Endothelial cell (in vitro differentiated cells): Measurements from ENCODE around the gene POU2AF1. TPM values are rescaled to one million over a fixed set of nuclear protein-coding genes. Genes with fewer than 3 reads are reported as not detected.

ENCODE experiments used
- DNase-seq: peaks from one replicate; pipeline ENCODE4 v3.0.0; 2021; ENCODE audit warnings: low spot score
- H3K27ac Mint-ChIP-seq: one replicate; pipeline ENCODE4 v1.8.0; 2021; ENCODE audit warnings: mixed read lengths, inconsistent platforms; ENCODE audit not compliant: unreplicated experiment
- H3K27me3 Mint-ChIP-seq: one replicate; pipeline ENCODE4 v1.8.0; 2021; ENCODE audit warnings: mild to moderate bottlenecking, moderate library complexity, mixed read lengths, inconsistent platforms; ENCODE audit not compliant: unreplicated experiment
- H3K36me3 Mint-ChIP-seq: one replicate; pipeline ENCODE4 v1.8.0; 2021; ENCODE audit warnings: mild to moderate bottlenecking, low read depth, mixed read lengths, inconsistent platforms; ENCODE audit not compliant: unreplicated experiment
- H3K4me1 Mint-ChIP-seq: one replicate; pipeline ENCODE4 v1.8.0; 2021; ENCODE audit warnings: mild to moderate bottlenecking, mixed read lengths, inconsistent platforms; ENCODE audit not compliant: unreplicated experiment
- H3K4me3 Mint-ChIP-seq: one replicate; pipeline ENCODE4 v1.8.0; 2021; ENCODE audit warnings: mild to moderate bottlenecking, mixed read lengths, inconsistent platforms; ENCODE audit not compliant: unreplicated experiment
- H3K9me3 Mint-ChIP-seq: one replicate; pipeline ENCODE4 v1.8.0; 2021; ENCODE audit warnings: mixed read lengths, inconsistent platforms; ENCODE audit not compliant: unreplicated experiment
- total RNA-seq: library from RNA; stranded (reverse); fragmentation: NEBNext Ultra II Directional; extraction: Animal tissue kit (Norgen Biotek cat#: 25700); gene quantifications from one replicate; pipeline ENCODE4 v1.2.1, GENCODE V29; 2021; ENCODE audit not compliant: unreplicated experiment
- TF ChIP-seq, protein P1 (sequence below): fragments of 200-600 bp; sonication (generic); IDR thresholded peaks from one replicate; pipeline ENCODE4 v1.5.0; 2021; ENCODE audit warnings: antibody characterized with exemption; ENCODE audit not compliant: unreplicated experiment

Gene POU2AF1
- total RNA-seq, 1 donor from 2014 or later: not detected

DNA sequence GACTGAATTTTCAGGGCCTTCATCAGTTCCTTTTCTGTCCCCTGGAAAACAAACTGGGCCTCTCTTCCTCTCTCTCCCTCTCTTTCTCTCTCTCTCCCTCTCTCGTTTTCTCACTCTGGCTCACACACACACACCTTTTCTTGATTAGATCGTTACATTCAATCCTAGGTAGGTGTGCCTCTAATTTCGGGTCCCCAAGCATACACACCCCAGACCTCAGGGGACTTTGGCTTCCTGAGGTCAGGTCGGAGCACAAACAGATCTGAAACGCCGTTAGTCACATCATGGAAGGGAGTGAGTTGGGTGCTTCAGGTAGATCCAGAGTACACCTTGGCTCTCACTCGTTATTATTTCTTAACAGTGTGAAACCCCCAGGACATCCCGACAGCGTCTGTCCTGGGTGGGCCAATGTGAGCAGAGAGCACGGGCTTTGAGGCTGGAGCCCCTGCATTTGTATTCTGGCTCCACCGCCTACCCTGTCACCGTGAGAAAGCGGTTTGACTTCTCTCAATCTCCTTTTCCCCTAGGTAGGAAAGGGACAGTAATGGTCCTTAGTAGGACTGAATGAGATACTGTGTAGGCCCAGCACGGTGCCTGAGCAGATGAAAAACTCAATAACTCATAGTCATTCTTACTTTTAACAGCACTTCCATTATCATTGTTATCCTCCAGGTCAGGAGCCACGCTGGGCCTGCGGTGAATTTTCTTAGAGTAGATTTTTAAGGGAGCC, 37.3 kb upstream of the POU2AF1 start:
- peaks cover 16% of the 10 kb centered on the region for H3K4me1 Mint-ChIP-seq
- no peak for DNase-seq
- no peak overlapping the region for H3K4me3 Mint-ChIP-seq
- no peaks in the 10 kb centered on the region for H3K9me3 Mint-ChIP-seq
- TF ChIP-seq, protein P1, sequence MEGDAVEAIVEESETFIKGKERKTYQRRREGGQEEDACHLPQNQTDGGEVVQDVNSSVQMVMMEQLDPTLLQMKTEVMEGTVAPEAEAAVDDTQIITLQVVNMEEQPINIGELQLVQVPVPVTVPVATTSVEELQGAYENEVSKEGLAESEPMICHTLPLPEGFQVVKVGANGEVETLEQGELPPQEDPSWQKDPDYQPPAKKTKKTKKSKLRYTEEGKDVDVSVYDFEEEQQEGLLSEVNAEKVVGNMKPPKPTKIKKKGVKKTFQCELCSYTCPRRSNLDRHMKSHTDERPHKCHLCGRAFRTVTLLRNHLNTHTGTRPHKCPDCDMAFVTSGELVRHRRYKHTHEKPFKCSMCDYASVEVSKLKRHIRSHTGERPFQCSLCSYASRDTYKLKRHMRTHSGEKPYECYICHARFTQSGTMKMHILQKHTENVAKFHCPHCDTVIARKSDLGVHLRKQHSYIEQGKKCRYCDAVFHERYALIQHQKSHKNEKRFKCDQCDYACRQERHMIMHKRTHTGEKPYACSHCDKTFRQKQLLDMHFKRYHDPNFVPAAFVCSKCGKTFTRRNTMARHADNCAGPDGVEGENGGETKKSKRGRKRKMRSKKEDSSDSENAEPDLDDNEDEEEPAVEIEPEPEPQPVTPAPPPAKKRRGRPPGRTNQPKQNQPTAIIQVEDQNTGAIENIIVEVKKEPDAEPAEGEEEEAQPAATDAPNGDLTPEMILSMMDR: no peak
- peaks cover 5% of the 10 kb centered on the region for H3K27me3 Mint-ChIP-seq
- H3K27ac Mint-ChIP-seq: no peak overlapping the region
- no peaks in the 10 kb centered on the region for H3K36me3 Mint-ChIP-seq

DNA sequence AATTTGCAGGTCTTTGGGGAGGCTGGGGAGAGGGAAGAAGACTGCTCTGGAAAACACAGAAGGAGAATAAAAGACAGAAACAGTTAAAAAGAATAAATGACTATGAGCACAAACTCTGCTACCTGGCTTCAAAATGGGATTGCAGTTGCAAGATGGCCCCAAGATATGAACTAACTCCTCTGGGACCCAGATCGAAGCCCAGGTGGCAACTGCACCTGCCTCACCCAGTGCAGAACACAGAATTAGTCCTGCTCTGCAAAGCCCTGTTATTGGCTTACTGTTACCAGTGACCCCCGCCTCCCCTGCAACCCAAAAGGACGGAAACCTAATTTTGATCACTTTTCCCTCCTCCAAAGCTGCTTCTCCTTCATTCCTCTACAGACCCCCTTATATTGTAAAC, 35.9 kb upstream of the POU2AF1 start:
- Mint-ChIP-seq H3K36me3 (no peaks in the 10 kb centered on the region), H3K4me1 (peaks cover 16% of the 10 kb centered on the region), H3K27ac (no peak overlapping the region), H3K9me3 (no peaks in the 10 kb centered on the region), H3K27me3 (peaks cover 7% of the 10 kb centered on the region), H3K4me3 (no peak overlapping the region)
- TF ChIP-seq, protein P1: no peak
- no peak for DNase-seq

DNA sequence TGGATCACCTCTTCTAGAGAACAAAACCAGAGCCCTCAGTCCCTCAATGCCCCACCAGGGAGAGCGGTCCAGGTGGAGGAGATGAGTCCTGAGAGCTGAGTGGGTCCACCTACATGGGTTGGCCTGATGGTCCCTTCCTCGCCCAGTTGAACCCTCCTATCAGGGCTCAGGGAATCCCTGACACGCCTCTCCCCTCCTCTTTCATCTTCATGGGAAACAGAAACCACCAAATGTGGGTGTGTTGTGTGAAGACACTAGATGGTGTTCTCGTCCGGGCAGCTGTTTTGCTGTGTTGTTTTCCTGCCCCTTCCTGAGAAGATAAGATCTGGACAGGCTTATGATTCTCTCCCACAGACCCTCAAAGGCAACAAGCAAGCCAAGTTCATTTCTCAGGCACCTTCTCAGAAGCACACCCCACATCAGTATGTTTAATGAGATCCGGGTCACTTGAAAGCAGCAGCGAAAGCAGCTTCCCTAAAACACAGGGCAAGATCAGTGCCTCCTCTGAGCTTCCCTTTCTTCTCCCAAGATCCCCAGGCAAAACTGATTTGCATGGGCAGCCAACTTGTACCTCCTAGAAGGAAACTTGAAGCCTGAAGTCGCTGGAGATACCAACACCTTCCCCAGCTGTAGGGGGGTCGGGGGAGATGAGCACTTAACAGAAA, 35.3 kb upstream of the POU2AF1 start:
- no peak for DNase-seq
- H3K4me1 Mint-ChIP-seq: peaks cover 16% of the 10 kb centered on the region
- H3K27me3 Mint-ChIP-seq: peaks cover 5% of the 10 kb centered on the region
- no peak overlapping the region for H3K4me3 Mint-ChIP-seq
- no peaks in the 10 kb centered on the region for H3K36me3 Mint-ChIP-seq
- TF ChIP-seq, protein P1: no peak
- H3K9me3 Mint-ChIP-seq: no peaks in the 10 kb centered on the region
- no peak overlapping the region for H3K27ac Mint-ChIP-seq

DNA sequence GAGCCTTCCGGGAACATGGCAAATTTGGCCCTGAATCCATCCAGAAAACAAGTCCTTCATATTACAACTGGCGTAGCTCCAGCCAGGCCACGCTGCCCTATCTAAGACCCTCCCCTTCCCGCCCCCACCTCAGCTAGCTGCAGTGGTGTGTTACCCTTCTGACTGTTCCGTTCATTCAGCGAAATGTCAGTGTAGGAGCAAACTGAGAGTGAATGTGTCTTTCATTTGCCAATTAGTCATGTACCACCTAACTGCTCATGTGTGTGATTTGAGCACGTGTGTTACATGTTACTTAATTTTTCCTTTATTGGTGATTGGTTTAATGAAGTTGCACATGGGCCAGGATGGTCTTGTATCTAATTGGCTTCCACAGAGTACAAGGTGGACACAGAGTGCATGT, 34.8 kb upstream of the POU2AF1 start:
- no peak for DNase-seq
- H3K27me3 Mint-ChIP-seq: peaks cover 5% of the 10 kb centered on the region

More for the DNA sequence above, 34.8 kb upstream of the POU2AF1 start:
- Mint-ChIP-seq H3K36me3 (no peaks in the 10 kb centered on the region), H3K9me3 (no peaks in the 10 kb centered on the region), H3K27ac (no peak overlapping the region), H3K4me1 (peaks cover 16% of the 10 kb centered on the region), H3K4me3 (no peak overlapping the region)
- TF ChIP-seq, protein P1: no peak
